Measurements from ENCODE around the gene ZC3H12A. TPM values are rescaled to one million over a fixed set of nuclear protein-coding genes. Genes with fewer than 3 reads are reported as not detected.
A peak's percentile ranks its signal among the peaks of the same experiment; 100 is the strongest.

Gene ZC3H12A
- 8.0 TPM for polyA plus RNA-seq (2013, experiment 1 of 2; ENCODE audit: insufficient read length)
- 7.1 TPM for polyA plus RNA-seq (2013, experiment 2 of 2; ENCODE audit: insufficient read length)

- DNase-seq = peak; percentile 89
Observed at GRCh38 chr1:37474046-37474696, at the start of gene ZC3H12A. ZC3H12A (plus strand) TSS chr1:37474580; CDS start chr1:37475497, 917 bp downstream.

- DNase-seq = no peak
Observed at GRCh38 chr1:37425221-37425620, 49.2 kb upstream of the ZC3H12A start.

- no peak for DNase-seq
Observed at GRCh38 chr1:37429029-37429428, 45.4 kb upstream of the ZC3H12A start.

GRCh38 chr1:37430103-37430985 lies 44.0 kb upstream of the ZC3H12A start:
- no peak for DNase-seq

- no peak for DNase-seq
Observed at GRCh38 chr1:37432716-37433115, 41.7 kb upstream of the ZC3H12A start.

- DNase-seq = no peak
Observed at GRCh38 chr1:37433171-37433570, 41.2 kb upstream of the ZC3H12A start.

- peak; percentile 36 for DNase-seq
Observed at GRCh38 chr1:37434292-37435225, 39.8 kb upstream of the ZC3H12A start.

- no peak for DNase-seq
Observed at GRCh38 chr1:37437087-37437486, 37.3 kb upstream of the ZC3H12A start.

GRCh38 chr1:37438037-37438868 lies 36.1 kb upstream of the ZC3H12A start:
- no peak for DNase-seq

GRCh38 chr1:37438869-37439343 lies 35.5 kb upstream of the ZC3H12A start:
- DNase-seq = no peak

GRCh38 chr1:37439349-37439995 lies 34.9 kb upstream of the ZC3H12A start:
- DNase-seq = no peak

GRCh38 chr1:37441490-37441889 lies 32.9 kb upstream of the ZC3H12A start:
- DNase-seq = no peak

GRCh38 chr1:37442139-37442538 lies 32.2 kb upstream of the ZC3H12A start:
- no peak for DNase-seq

GRCh38 chr1:37442644-37443043 lies 31.7 kb upstream of the ZC3H12A start:
- DNase-seq = no peak

GRCh38 chr1:37446874-37447273 lies 27.5 kb upstream of the ZC3H12A start:
- DNase-seq = no peak

- no peak for DNase-seq
Observed at GRCh38 chr1:37448185-37448584, 26.2 kb upstream of the ZC3H12A start.

GRCh38 chr1:37448691-37449417 lies 25.5 kb upstream of the ZC3H12A start:
- DNase-seq = no peak

GRCh38 chr1:37449936-37450335 lies 24.4 kb upstream of the ZC3H12A start:
- DNase-seq = peak; percentile 39

- DNase-seq = no peak
Observed at GRCh38 chr1:37452416-37452815, 22.0 kb upstream of the ZC3H12A start.

- DNase-seq = no peak
Observed at GRCh38 chr1:37453647-37454046, 20.7 kb upstream of the ZC3H12A start.
